SKM-1 treated with dmso at 0.1 percent for 144 hours (cell line): ENCODE results near the gene SP1.
"Not testable (repeated sequence)": the region's sequence is repeated elsewhere in the genome, so short reads cannot be mapped to it uniquely, and the experiment has no call there.

Source experiments
- DNase-seq: peaks from one replicate; lab custom pipeline; 2025; ENCODE audit not compliant: unreplicated experiment; lab: John Stamatoyannopoulos, UW

The SP1 gene

GRCh38 chr12:53410951-53411350, 31.0 kb downstream of the SP1 start:
- DNase-seq: no peak

GRCh38 chr12:53413485-53414204, 33.7 kb downstream of the SP1 start:
- DNase-seq: no peak

- no peak for DNase-seq
These were observed 34.9 kb downstream of the SP1 start for GRCh38 chr12:53414756-53415417.

DNA sequence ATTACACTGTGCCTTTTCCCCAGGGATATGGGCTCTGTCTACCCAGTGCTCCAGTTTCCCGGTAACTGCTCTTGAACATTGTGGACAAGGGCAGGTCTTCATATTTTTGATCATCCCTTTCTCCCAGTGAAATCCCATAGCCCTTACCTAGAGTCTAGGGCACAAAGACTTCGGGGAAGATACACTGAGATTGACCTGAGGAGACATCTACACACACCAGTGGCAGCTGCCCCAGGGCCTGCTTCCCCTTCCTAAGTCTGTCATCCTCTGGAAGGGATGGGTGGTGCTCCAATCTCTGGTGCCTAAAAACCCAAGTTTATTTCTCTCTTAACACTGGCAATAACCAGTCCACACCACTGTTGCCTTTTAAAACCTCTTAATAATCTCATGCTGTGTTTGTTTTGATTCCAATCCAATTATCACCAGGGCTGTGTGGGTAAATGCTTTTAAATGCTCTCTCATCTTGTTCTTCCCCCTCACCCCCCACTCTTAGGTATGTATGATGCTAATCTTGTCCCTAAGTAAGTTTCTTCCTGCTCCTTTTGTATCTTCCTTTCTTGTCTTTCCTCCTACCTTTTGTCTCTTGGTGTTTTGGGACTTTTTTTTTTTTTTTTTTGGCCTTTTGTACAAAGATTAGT, 35.9 kb downstream of the SP1 start:
- not testable (repeated sequence) for DNase-seq

DNA sequence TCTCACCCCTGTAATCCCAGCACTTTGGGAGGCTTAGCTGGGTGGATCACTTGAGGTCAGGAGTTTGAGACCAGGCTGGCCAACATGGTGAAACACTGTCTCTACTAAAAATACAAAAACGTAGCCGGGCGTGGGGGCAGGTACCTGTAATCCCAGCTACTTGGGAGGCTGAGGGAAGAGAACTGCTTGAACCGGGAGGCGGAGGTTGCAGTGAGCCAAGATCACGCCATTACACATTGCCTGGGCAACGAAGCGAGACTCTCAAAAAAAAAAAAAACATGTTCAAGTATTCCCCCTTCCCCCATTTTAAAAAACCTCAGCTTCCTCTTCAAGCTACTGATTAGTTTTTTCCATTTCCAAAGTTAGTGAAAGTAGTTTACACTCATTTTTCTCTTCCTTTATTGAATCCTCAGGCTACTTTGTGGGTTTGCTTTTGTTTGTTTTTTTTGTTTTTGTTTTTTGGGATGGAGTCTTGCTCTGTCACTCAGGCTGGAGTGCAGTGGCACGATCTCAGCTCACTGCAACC, 37.4 kb downstream of the SP1 start:
- DNase-seq: peak; percentile 34

DNA sequence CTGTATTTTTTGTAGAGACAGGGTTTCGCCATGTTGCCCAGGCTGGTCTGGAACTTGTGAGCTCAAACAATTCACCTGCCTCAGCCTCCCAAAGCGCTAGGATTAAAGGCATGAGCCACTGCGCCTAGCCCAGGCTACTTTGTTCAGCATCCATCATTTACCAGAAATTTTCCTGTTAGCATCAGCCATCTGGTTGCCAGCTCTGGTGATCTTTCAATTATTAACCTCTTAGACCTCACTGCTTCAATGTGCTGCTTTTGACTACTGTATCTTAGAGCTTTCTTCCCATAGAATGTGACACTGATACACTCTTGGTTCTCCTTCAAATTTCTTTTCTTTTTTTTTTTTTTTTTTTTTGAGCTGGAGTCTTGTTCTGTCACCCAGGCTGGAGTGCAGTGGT, 38.2 kb downstream of the SP1 start:
- no peak for DNase-seq

- DNase-seq: no peak
These were observed 39.8 kb downstream of the SP1 start for GRCh38 chr12:53419756-53420155.

- not testable (repeated sequence) for DNase-seq
These were observed 42.3 kb downstream of the SP1 start for GRCh38 chr12:53422247-53422646.

- no peak for DNase-seq
These were observed 43.6 kb downstream of the SP1 start, which contains the start of gene AMHR2 for GRCh38 chr12:53423597-53423996. Gene AMHR2 (plus strand): TSS chr12:53423855. CDS start chr12:53423935, 80 bp downstream.

DNA sequence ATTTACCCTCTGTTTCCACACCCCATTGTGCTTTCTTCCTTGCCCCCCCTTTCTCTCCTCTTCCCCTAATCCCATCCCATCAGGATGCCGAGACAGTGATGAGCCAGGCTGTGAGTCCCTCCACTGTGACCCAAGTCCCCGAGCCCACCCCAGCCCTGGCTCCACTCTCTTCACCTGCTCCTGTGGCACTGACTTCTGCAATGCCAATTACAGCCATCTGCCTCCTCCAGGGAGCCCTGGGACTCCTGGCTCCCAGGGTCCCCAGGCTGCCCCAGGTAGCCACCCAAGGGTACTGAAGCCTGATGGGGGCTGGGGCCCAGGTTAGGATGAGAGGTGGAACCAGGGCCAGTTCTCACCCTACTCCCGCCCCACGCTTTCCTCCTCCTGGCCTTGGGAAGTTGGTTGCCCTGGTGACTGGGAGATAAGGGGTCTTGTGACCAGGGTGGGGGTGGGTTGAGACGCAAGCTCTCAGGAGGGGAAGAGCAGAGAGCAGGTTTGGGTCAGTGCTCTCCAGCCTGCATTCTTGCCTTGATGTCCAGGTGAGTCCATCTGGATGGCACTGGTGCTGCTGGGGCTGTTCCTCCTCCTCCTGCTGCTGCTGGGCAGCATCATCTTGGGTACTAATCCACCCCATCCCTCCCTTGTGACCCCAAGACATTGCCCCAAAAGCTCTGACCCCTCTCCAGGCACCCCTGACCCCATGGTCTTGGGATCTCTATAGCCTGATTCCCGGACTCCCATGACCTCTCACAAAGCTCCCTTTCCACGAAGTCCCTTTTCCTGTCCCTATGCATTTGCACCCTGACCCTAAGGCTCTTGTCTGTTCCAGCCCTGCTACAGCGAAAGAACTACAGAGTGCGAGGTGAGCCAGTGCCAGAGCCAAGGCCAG, 44.9 kb downstream of the SP1 start:
- DNase-seq: no peak

DNA sequence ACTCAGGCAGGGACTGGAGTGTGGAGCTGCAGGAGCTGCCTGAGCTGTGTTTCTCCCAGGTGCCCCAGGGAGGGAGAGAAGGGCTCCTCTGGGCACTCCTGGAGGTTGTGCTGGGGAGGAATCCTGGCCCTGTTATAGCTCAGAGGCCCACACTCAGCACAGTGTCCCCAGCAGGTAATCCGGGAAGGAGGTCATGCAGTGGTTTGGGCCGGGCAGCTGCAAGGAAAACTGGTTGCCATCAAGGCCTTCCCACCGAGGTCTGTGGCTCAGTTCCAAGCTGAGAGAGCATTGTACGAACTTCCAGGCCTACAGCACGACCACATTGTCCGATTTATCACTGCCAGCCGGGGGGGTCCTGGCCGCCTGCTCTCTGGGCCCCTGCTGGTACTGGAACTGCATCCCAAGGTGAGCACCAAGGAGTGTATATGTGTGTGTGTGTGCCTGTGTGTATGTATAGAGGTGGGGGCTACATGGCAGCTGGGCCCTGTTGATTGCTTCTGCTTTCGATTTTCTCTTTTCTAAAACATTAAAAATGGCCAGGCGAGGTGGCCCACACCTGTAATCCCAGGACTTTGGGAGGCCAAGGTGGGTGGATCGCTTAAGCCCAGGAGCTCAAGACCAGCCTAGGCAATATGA, 45.7 kb downstream of the SP1 start:
- no peak for DNase-seq

DNA sequence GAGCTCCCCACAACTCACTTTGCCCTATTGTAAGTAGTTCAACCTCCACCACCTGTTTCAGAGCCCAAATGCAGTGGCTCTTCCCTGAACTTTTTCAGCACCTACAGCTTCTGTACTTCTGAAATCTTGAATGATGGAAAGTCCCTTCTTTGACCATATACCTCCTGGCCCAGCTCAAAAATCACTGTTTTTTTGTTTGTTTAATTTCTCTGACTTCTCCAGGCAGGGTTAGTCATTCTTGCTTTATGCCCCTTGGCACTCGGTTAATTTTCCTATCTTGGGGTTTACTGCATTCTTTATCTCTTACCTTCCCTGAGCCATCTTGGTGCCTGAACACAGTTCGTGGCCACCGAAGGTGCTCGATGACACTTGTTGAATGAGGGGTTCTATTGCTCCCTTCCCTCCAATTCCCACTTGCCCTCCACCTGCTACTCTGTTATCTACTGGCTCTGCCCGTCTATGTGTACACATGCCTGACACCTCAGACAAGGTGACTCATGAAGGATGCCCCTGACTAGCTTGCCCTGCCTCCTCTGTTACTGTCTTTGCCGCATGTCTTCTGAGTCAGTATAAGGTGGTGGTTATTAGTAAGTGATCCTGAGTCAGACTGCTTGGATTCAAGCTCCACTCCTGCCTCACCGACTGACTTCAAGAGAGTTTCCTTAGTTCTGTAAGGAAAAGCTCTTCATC, 48.1 kb downstream of the SP1 start:
- DNase-seq: no peak

DNA sequence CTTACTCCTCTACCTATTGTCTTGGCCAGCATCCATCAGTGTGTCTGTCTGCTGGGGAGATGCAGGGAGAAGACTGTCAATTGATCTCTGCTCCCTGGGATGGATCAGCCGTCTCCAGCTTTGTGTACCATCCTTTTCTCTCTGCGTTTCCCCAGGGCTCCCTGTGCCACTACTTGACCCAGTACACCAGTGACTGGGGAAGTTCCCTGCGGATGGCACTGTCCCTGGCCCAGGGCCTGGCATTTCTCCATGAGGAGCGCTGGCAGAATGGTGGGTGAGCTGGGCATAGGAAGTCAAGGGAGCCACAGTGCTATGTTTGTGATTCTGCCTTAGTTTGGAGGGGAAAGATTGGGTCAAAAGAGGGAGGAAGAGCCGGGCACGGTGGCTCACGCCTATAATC, 48.8 kb downstream of the SP1 start:
- DNase-seq: no peak

DNA sequence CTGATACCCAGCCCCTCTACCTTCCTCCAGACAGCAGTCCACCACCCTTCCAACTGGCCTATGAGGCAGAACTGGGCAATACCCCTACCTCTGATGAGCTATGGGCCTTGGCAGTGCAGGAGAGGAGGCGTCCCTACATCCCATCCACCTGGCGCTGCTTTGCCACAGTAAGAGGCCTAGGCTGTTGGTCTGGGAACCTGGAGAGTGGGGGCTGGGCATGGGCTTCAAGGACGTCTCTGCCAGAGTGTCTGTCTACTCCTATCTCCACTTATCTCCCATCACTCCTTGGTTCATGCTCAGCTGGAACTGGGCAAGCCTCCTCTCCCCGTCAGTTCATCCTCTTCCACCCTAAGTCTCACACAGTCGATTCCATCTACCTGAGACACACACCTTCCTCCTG, 50.1 kb downstream of the SP1 start:
- no peak for DNase-seq

GRCh38 chr12:53431187-53431586, 51.2 kb downstream of the SP1 start:
- no peak for DNase-seq

- not testable (repeated sequence) for DNase-seq
These were observed 55.4 kb downstream of the SP1 start for GRCh38 chr12:53435326-53435725.

GRCh38 chr12:53439582-53439981, 59.6 kb downstream of the SP1 start:
- not testable (repeated sequence) for DNase-seq

DNA sequence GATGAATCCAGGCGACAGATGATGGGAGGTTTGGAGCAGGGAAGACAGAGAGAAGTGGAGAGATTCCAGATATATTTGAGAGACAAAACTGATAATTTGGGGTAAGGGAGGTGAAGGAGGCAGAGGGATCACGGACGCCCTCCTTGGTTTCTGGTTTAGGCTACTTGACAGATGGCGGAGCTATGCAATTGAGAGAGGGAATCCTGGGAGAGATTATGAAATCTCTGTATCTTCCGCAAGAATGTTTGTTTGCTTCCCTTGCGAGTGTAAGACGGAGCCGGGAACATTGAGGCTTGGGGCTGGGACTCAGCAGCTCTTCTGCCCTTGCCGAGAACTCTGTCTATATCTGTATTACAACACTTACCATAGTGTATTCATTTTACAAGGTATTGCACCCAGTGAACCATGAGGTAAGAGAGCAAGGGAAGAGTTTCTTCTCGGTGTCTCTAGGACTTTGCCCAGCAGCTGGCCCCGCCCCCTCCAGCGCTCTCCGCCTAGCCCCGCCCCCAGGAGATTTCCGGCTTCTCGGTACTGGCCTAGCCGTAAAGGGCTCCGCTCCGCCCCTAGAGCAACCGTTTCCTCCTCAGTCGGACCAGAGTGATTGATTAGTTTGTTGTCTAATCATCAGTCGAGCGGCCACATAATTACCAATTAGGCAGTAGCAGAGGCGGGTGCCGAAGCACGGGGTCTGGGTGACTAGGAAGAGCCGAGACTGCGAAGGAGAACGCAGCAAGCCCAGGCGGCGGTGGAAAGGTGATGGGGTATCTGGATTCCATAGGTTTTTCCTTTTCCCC, 61.3 kb downstream of the SP1 start, which contains the start of gene PRR13:
TSS of gene PRR13 (plus strand) at position 695 of the 794 bp plus-strand sequence. CDS start 981 bp downstream, outside the sequence.
- DNase-seq: peak; percentile 84

GRCh38 chr12:53443955-53444354, 64.0 kb downstream of the SP1 start:
- DNase-seq: no peak
